GM18505 (cell line): ENCODE data around the gene TMED9.
A peak's percentile ranks its signal among the peaks of the same experiment; 100 is the strongest.

ENCODE experiments used
- ATAC-seq: cut with Tn5 transposase; IDR thresholded peaks from one replicate; pipeline ENCODE4 v1.9.1; 2021; ENCODE audit not compliant: unreplicated experiment
- POLR2A ChIP-seq: IDR thresholded peaks from 4 replicates; pipeline ENCODE4 v1.6.1; 2011; ENCODE audit warnings: borderline replicate concordance; ENCODE audit not compliant: insufficient read depth, insufficient read length; ENCODE audit errors: extremely low read depth

The TMED9 gene

GRCh38 chr5:177595026-177595585, 3.1 kb downstream of the TMED9 start:
- no peak for ATAC-seq
- no peak for TF ChIP-seq POLR2A

GRCh38 chr5:177595991-177596774, 4.2 kb downstream of the TMED9 start:
- no peak for TF ChIP-seq POLR2A
- no peak for ATAC-seq

GRCh38 chr5:177596775-177597238, 4.8 kb downstream of the TMED9 start:
- no peak for ATAC-seq
- no peak for TF ChIP-seq POLR2A

- TF ChIP-seq POLR2A, result no peak
- ATAC-seq, result no peak
These were observed 6.5 kb downstream of the TMED9 start for GRCh38 chr5:177598477-177598876.

- ATAC-seq, result peak; percentile 84
- TF ChIP-seq POLR2A, result peak; percentile 88
These were observed 7.9 kb downstream of the TMED9 start, which contains the start of gene B4GALT7 for GRCh38 chr5:177599731-177600507. Gene B4GALT7 (plus strand): TSS chr5:177600132. CDS start chr5:177600211, 79 bp downstream.

- ATAC-seq, result no peak
- TF ChIP-seq POLR2A, result no peak
These were observed 8.6 kb downstream of the TMED9 start for GRCh38 chr5:177600508-177601018.

- TF ChIP-seq POLR2A, result no peak
These were observed 9.1 kb downstream of the TMED9 start for GRCh38 chr5:177601126-177601525.

GRCh38 chr5:177601577-177602457, 9.8 kb downstream of the TMED9 start:
- no peak for ATAC-seq
- TF ChIP-seq POLR2A, result no peak

More at GRCh38 chr5:177601126-177601525, 9.1 kb downstream of the TMED9 start:
- ATAC-seq, result no peak

GRCh38 chr5:177602458-177602830, 10.4 kb downstream of the TMED9 start:
- TF ChIP-seq POLR2A, result no peak
- no peak for ATAC-seq

- TF ChIP-seq POLR2A, result no peak
- no peak for ATAC-seq
These were observed 11.6 kb downstream of the TMED9 start for GRCh38 chr5:177603631-177604030.

- ATAC-seq, result no peak
- TF ChIP-seq POLR2A, result no peak
These were observed 12.1 kb downstream of the TMED9 start for GRCh38 chr5:177604116-177604521.

- no peak for TF ChIP-seq POLR2A
- ATAC-seq, result no peak
These were observed 12.7 kb downstream of the TMED9 start for GRCh38 chr5:177604656-177605055.
